Glutamatergic neuron (in vitro differentiated cells): ENCODE data around the gene NDFIP2. TPM values are rescaled to one million over a fixed set of nuclear protein-coding genes. Genes with fewer than 3 reads are reported as not detected.

Experiments
- DNase-seq: peaks from one replicate; pipeline ENCODE4 v3.0.0; 2022
- H3K27ac Mint-ChIP-seq: one replicate; pipeline ENCODE4 v1.8.0; 2020; ENCODE audit warnings: mild to moderate bottlenecking, mixed read lengths, inconsistent platforms; ENCODE audit not compliant: unreplicated experiment
- H3K27me3 Mint-ChIP-seq: one replicate; pipeline ENCODE4 v1.8.0; 2020; ENCODE audit warnings: mild to moderate bottlenecking, moderate library complexity, mixed read lengths, inconsistent platforms; ENCODE audit not compliant: unreplicated experiment
- H3K36me3 Mint-ChIP-seq: one replicate; pipeline ENCODE4 v1.8.0; 2020; ENCODE audit warnings: mild to moderate bottlenecking, mixed read lengths, inconsistent platforms; ENCODE audit not compliant: unreplicated experiment
- H3K4me1 Mint-ChIP-seq: one replicate; pipeline ENCODE4 v1.8.0; 2020; ENCODE audit warnings: mild to moderate bottlenecking, low read depth, mixed read lengths, inconsistent platforms; ENCODE audit not compliant: unreplicated experiment
- H3K4me3 Mint-ChIP-seq: one replicate; pipeline ENCODE4 v1.8.0; 2020; ENCODE audit warnings: mild to moderate bottlenecking, mixed read lengths, inconsistent platforms; ENCODE audit not compliant: unreplicated experiment
- H3K9me3 Mint-ChIP-seq: one replicate; pipeline ENCODE4 v1.8.0; 2020; ENCODE audit warnings: mild to moderate bottlenecking, moderate library complexity, mixed read lengths, inconsistent platforms; ENCODE audit not compliant: unreplicated experiment
- CTCF ChIP-seq: fragments of 200-600 bp; sonication (generic); IDR thresholded peaks from one replicate; pipeline ENCODE4 v1.5.0; 2021; ENCODE audit not compliant: partially characterized antibody, unreplicated experiment
- total RNA-seq: library from RNA; stranded (reverse); fragmentation: NEBNext Ultra II Directional; extraction: Animal tissue kit (Norgen Biotek cat#: 25700); gene quantifications from one replicate; pipeline ENCODE4 v1.2.1, GENCODE V29; 2021; ENCODE audit not compliant: unreplicated experiment

Gene NDFIP2
- total RNA-seq, 1 donor from 2014 or later: 35.6 TPM

- Mint-ChIP-seq H3K4me1 (no peaks in the 10 kb centered on the region), H3K36me3 (no peaks in the 10 kb centered on the region), H3K4me3 (no peak overlapping the region), H3K27me3 (no peaks in the 10 kb centered on the region), H3K27ac (no peak overlapping the region), H3K9me3 (no peaks in the 10 kb centered on the region)
- TF ChIP-seq CTCF: no peak
- DNase-seq: no peak
These were observed 22.6 kb downstream of the NDFIP2 start for GRCh38 chr13:79503473-79504017.

- Mint-ChIP-seq H3K9me3 (no peaks in the 10 kb centered on the region), H3K36me3 (no peaks in the 10 kb centered on the region), H3K27ac (no peak overlapping the region), H3K4me3 (no peak overlapping the region), H3K27me3 (no peaks in the 10 kb centered on the region), H3K4me1 (peaks cover 3% of the 10 kb centered on the region)
- DNase-seq: no peak
- TF ChIP-seq CTCF: no peak
These were observed 27.4 kb downstream of the NDFIP2 start for GRCh38 chr13:79508224-79508961.

GRCh38 chr13:79511611-79512010 is 30.7 kb downstream of the NDFIP2 start:
- no peak for DNase-seq
- H3K36me3 Mint-ChIP-seq: no peaks in the 10 kb centered on the region
- H3K4me1 Mint-ChIP-seq: peaks cover 3% of the 10 kb centered on the region
- no peak overlapping the region for H3K27ac Mint-ChIP-seq
- H3K27me3 Mint-ChIP-seq: no peaks in the 10 kb centered on the region
- H3K4me3 Mint-ChIP-seq: no peak overlapping the region
- TF ChIP-seq CTCF: no peak
- no peaks in the 10 kb centered on the region for H3K9me3 Mint-ChIP-seq

DNA sequence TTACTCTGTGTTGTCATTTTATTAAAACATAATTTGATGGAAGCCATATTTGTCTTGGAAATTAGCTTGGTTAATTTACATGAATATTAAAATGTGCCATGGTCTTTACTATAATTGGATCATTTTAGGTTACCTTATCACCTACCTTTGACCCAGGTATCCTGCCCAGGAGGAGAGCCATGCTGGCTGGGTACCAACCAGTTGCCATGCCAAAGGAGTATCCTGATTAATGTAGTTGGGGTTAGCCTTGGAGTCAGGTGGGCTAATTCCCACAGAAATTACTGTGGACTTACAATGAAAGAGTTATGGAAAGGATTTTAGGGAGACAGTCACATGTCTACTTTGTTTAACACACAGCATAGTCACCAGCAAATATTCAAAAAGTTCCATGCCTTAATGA is 32.0 kb downstream of the NDFIP2 start:
- no peak for TF ChIP-seq CTCF
- Mint-ChIP-seq H3K27me3 (no peaks in the 10 kb centered on the region), H3K4me1 (peaks cover 3% of the 10 kb centered on the region), H3K36me3 (no peaks in the 10 kb centered on the region), H3K4me3 (no peak overlapping the region), H3K9me3 (no peaks in the 10 kb centered on the region), H3K27ac (no peak overlapping the region)
- DNase-seq: no peak

DNA sequence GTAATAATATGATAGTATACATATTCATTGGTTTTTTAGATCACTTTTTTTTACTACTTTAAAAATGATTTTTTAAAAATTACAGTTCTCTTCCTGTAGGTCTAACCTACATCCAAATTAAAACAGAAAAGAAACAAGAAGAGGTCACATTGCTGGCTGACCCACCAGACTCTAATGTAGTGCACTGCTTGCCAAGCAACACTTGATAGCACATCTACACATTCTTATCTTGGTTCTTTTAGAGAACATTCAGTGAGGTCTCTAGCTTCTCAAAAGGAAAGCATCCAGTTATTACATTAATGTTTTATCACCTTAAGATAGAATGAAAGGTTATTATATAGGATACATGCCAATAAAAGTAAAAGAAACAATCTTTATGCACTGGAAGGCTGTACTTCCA is 35.6 kb downstream of the NDFIP2 start:
- H3K4me3 Mint-ChIP-seq: no peak overlapping the region
- no peak for TF ChIP-seq CTCF
- no peaks in the 10 kb centered on the region for H3K27me3 Mint-ChIP-seq
- no peaks in the 10 kb centered on the region for H3K4me1 Mint-ChIP-seq
- H3K36me3 Mint-ChIP-seq: no peaks in the 10 kb centered on the region
- no peak for DNase-seq
- no peaks in the 10 kb centered on the region for H3K9me3 Mint-ChIP-seq
- H3K27ac Mint-ChIP-seq: no peak overlapping the region
